Heart right ventricle (tissue), 16 donors: ENCODE results near the gene WFS1. TPM values are rescaled to one million over a fixed set of nuclear protein-coding genes. Genes with fewer than 3 reads are reported as not detected.

ENCODE experiments used
- ATAC-seq, 8 donors: fragments of 200-7000 bp; cut with Tn5 transposase; one replicate each; pipeline ENCODE4 v1.9.1; 2020; ENCODE audit warnings: mild to moderate bottlenecking in 8 of 8, moderate library complexity in 8 of 8, moderate number of reproducible peaks in 1 of 8
- DNase-seq, 2 donors: peaks; one replicate each; pipeline ENCODE4 v3.0.0-alpha.2; 2020
- H3K27ac ChIP-seq, 10 donors: fragments of 200-600 bp; sonication (generic) in 2 of 10; one replicate each; pipeline versions ENCODE4 v1.5.0 to v1.8.0; 2020 to 2022; ENCODE audit warnings: mild to moderate bottlenecking in 3 of 10
- H3K27me3 ChIP-seq, 7 donors: fragments of 200-600 bp; one replicate each; pipeline ENCODE4 v1.8.0; 2021 to 2022; ENCODE audit warnings: mild to moderate bottlenecking in 2 of 7
- H3K36me3 ChIP-seq, 9 donors: fragments of 200-600 bp; sonication (generic) in 1 of 9; one replicate each; pipeline versions ENCODE4 v1.5.0 to v1.8.0; 2020 to 2022; ENCODE audit warnings: mild to moderate bottlenecking in 2 of 9
- H3K4me1 ChIP-seq, 9 donors: fragments of 200-600 bp; sonication (generic) in 1 of 9; one replicate each; pipeline versions ENCODE4 v1.5.0 to v1.8.0; 2020 to 2022; ENCODE audit warnings: mild to moderate bottlenecking in 4 of 9
- H3K4me3 ChIP-seq, 10 donors: fragments of 200-600 bp; sonication (generic) in 2 of 10; one replicate each; pipeline versions ENCODE4 v1.5.0 to v1.8.0; 2020 to 2022; ENCODE audit warnings: mild to moderate bottlenecking in 7 of 10, moderate library complexity in 2 of 10
- H3K9me3 ChIP-seq, 11 donors: fragments of 200-600 bp in 10 of 11; sonication (generic) in 2 of 11; one replicate each; pipeline versions ENCODE4 v1.5.0 to v1.8.0; 2013 to 2022; ENCODE audit warnings: mild to moderate bottlenecking in 2 of 11, control low read depth in 1 of 11, moderate library complexity in 1 of 11
- WGBS, 2 donors: extraction: QIAGEN DNeasy Blood & Tissue Kit; methylation state at CpG; one replicate each; pipeline ENCODE4 v1.1.7; 2013; ENCODE audit warnings: inconsistent platforms in 1 of 2; 5-methylcytosine and 5-hydroxymethylcytosine counted together
- intact Hi-C, 10 donors: fragments of 100-400 bp; cut with DNase I; formaldehyde crosslinking; loops; one replicate each; pipeline versions ENCODE4 v1.11.1 to v1.14.2; 2022
- polyA plus RNA-seq, 2 donors: library from polyadenylated mRNA; stranded (reverse); fragments of 200-250 nt; gene quantifications; one replicate each; pipeline ENCODE4 v1.2.3, GENCODE V29; 2013
- total RNA-seq, 10 donors: library from RNA; stranded (reverse); fragmentation: NEBNext Ultra II Directional in 3 of 10; extraction: Animal tissue kit (Norgen Biotek cat#: 25700) in 3 of 10; gene quantifications; one replicate each; pipeline versions ENCODE4 v1.2.1 to v1.2.4, GENCODE V29; 2021 to 2023
- TF ChIP-seq, protein P1 (sequence below), 9 donors: fragments of 200-600 bp; sonication (generic) in 2 of 9; IDR thresholded peaks; one replicate each; pipeline versions ENCODE4 v1.5.0 to v1.8.0; 2021 to 2022; ENCODE audit warnings: antibody characterized with exemption in 9 of 9, mild to moderate bottlenecking in 5 of 9, moderate library complexity in 1 of 9
- donor health status: Arrhythmogenic right ventricular cardiomyopathy.
- donor health status: ischemic (EF 13 %, LVEDD 7.1; RV severe dilation, severe dysfunction).
- donor health status: healthy with polysubstance abuse.
- donor health status: DM: no; HTN: yes; CAD: no.
- donor health status: DM: no; HTN: no; CAD: no.
- donor health status: ischemic (EF 25% LVEDD 6.9; RV normal size, moderate dysfunction).
- donor health status: ischemic (EF 25% LVEDD 5.7; RV mildly dilated, moderate dysfunction).
- donor health status: healthy.
- donor health status: DM: yes; HTN: yes; CAD: no.
- donor health status: Ischemic cardiomyopathy.
- donor health status: ischemic (EF 35%, LVEDD 5.7; RV mildly dilated, moderate dysfunction).
- donor health status: nonischemic (EF 11% LVEDD 7.7; RV severe dilation, severe dysfunction).
- donor health status: DM: yes; HTN: yes; CAD: no.
- donor health status: PGD.
- donor health status: ischemic (EF 29% LVEDD 5.4; RV normal size, mild dysfunction).
- donor health status: nonischemic (EF 23%, LVEDD 6.1; RV moderate dilation, normal function).

WFS1 gene
- total and polyA plus RNA-seq, 12 donors: 35.0 to 119 (median 69.4) TPM

GRCh38 chr4:6324461-6324998, 54.9 kb downstream of the WFS1 start:
- DNase-seq: no peak
- Histone ChIP-seq H3K4me3 (peak overlapping the region in 3 of 10 donors; percentile 7 to 22 (median 17)), H3K27me3 (peaks cover 0 to 18% (median 11%) of the 10 kb centered on the region in 7 donors), H3K4me1 (peaks cover 0 to 23% (median 5%) of the 10 kb centered on the region in 9 donors), H3K9me3 (peaks cover 0 to 9% (median 0%) of the 10 kb centered on the region in 11 donors), H3K36me3 (no peaks in the 10 kb centered on the region), H3K27ac (peak overlapping the region; percentile 7 to 84 (median 74))
- WGBS, 2 donors: 36 to 38% methylated on average over 15 of the region's 15 CpGs
- TF ChIP-seq, protein P1, sequence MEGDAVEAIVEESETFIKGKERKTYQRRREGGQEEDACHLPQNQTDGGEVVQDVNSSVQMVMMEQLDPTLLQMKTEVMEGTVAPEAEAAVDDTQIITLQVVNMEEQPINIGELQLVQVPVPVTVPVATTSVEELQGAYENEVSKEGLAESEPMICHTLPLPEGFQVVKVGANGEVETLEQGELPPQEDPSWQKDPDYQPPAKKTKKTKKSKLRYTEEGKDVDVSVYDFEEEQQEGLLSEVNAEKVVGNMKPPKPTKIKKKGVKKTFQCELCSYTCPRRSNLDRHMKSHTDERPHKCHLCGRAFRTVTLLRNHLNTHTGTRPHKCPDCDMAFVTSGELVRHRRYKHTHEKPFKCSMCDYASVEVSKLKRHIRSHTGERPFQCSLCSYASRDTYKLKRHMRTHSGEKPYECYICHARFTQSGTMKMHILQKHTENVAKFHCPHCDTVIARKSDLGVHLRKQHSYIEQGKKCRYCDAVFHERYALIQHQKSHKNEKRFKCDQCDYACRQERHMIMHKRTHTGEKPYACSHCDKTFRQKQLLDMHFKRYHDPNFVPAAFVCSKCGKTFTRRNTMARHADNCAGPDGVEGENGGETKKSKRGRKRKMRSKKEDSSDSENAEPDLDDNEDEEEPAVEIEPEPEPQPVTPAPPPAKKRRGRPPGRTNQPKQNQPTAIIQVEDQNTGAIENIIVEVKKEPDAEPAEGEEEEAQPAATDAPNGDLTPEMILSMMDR (IDR thresholded peaks at IDR 0.05): no peak
- intact Hi-C loops: no loop called here
- ATAC-seq: no peak

GRCh38 chr4:6324999-6325787, 55.5 kb downstream of the WFS1 start:
- 43 to 52% methylated on average over 22 of the region's 22 CpGs for WGBS, 2 donors
- no peaks in the 10 kb centered on the region for H3K36me3 ChIP-seq
- H3K27ac ChIP-seq: peak overlapping the region; percentile 40 to 84 (median 74)

GRCh38 chr4:6325788-6326290, 56.2 kb downstream of the WFS1 start:
- Histone ChIP-seq H3K9me3 (no peaks in the 10 kb centered on the region), H3K4me3 (peak overlapping the region in 1 of 10 donors; percentile 3), H3K27me3 (peaks cover 0 to 18% (median 9%) of the 10 kb centered on the region in 7 donors), H3K36me3 (no peaks in the 10 kb centered on the region), H3K4me1 (peaks cover 0 to 23% (median 5%) of the 10 kb centered on the region in 9 donors), H3K27ac (peak overlapping the region; percentile 40 to 84 (median 74))
- DNase-seq (no peak), ATAC-seq (no peak)
- TF ChIP-seq, protein P1 (IDR thresholded peaks at IDR 0.05): no peak
- 79 to 87% methylated on average over 14 of the region's 14 CpGs for WGBS, 2 donors
- intact Hi-C loops: loop anchor here in 6 of 10 donors (2.0 to 5.0 kb wide), 5 partner anchors 61 to 329 kb away; no protein-coding TSS in a partner anchor

More at GRCh38 chr4:6324999-6325787, 55.5 kb downstream of the WFS1 start:
- TF ChIP-seq, protein P1 (IDR thresholded peaks at IDR 0.05): no peak
- DNase-seq (peak; percentile 38 to 52), ATAC-seq (peak; percentile 72 to 87 (median 80))
- H3K27me3 ChIP-seq: peaks cover 0 to 18% (median 9%) of the 10 kb centered on the region in 7 donors
- intact Hi-C loops: loop anchor here in 4 of 10 donors (5.0 kb wide), 3 partner anchors 63 to 328 kb away; no protein-coding TSS in a partner anchor
- peak overlapping the region in 4 of 10 donors; percentile 3 to 22 (median 12) for H3K4me3 ChIP-seq
- H3K4me1 ChIP-seq: peaks cover 0 to 23% (median 5%) of the 10 kb centered on the region in 9 donors
- peaks cover 0 to 4% (median 0%) of the 10 kb centered on the region in 11 donors for H3K9me3 ChIP-seq
